ENCODE data around the gene CCNG1.

GRCh38 chr5:163402007-163402406, 35.4 kb upstream of the CCNG1 start:
- TF ChIP-seq EZH2 (IDR thresholded peaks at IDR 0.05): no peak
- TF ChIP-seq POLR2AphosphoS5 (IDR thresholded peaks at IDR 0.05; ENCODE audit: borderline replicate concordance, low read depth, low read length): no peak

All from SK-N-MC (cell line).